ENCODE measurements around the gene FCGBP.

Gene FCGBP

DNA sequence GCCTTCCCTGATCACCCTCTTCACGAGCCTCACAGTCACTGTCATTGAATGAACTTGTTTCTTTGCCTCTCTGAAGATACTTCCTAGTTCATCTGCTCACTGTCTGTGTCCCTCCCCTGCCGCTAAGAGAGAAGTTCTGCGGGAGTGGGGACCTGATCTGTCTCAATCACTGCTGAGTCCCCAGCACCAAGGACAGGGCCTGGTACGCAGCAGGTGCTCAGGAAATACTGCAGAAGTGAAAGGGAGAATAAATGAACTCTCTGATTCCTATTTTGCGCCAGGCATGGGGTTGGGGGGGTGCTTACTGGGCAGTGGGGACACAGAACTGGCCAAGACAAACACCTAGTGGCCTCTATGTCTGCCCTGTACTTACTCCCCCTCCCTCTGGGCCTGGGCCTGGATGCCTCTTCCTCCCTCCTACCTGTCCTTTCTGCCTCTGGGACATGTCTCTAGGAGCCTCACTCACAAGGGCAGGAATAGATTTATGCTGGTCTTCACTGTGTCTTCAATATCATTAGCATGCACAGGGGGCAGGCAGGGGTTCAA lies 17.5 kb downstream of the FCGBP start:
- Histone ChIP-seq H3K4me3 (replicated peaks; ENCODE audit: low read depth, low read length) (no peak overlapping the region), H3K27me3 (replicated peaks; ENCODE audit: control insufficient read depth, insufficient read depth, low read length) (no peaks in the 10 kb centered on the region), H3K36me3 (ENCODE audit: control insufficient read depth, insufficient read depth, low read length) (no peaks in the 10 kb centered on the region)
- no peak for DNase-seq (ENCODE audit: extremely low read depth, insufficient read length)
- TF ChIP-seq, protein P1, sequence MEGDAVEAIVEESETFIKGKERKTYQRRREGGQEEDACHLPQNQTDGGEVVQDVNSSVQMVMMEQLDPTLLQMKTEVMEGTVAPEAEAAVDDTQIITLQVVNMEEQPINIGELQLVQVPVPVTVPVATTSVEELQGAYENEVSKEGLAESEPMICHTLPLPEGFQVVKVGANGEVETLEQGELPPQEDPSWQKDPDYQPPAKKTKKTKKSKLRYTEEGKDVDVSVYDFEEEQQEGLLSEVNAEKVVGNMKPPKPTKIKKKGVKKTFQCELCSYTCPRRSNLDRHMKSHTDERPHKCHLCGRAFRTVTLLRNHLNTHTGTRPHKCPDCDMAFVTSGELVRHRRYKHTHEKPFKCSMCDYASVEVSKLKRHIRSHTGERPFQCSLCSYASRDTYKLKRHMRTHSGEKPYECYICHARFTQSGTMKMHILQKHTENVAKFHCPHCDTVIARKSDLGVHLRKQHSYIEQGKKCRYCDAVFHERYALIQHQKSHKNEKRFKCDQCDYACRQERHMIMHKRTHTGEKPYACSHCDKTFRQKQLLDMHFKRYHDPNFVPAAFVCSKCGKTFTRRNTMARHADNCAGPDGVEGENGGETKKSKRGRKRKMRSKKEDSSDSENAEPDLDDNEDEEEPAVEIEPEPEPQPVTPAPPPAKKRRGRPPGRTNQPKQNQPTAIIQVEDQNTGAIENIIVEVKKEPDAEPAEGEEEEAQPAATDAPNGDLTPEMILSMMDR (IDR thresholded peaks at IDR 0.05; ENCODE audit: insufficient read depth, low read length, poor library complexity, severe bottlenecking), result no peak

DNA sequence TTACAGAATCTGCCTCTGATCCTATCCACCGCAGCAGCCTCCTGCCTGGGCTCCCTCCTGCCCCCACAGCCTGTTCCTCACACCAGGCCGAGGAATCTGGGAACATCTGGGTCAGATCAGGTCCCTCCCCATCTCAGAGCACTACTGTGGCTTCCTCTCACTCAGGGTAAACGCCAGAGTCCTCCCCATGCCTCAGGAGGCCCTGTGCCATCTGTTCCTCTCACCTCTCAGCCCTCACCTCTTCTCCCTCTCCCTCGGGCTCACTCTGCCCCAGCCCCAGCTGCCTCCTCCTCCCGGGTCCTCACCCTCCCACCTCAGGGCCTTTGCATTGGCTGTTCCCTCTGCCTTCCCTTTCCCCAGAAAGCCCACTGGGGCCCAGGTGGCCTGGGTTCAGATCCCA lies 18.2 kb downstream of the FCGBP start:
- TF ChIP-seq, protein P1 (IDR thresholded peaks at IDR 0.05; ENCODE audit: insufficient read depth, low read length, poor library complexity, severe bottlenecking), result no peak
- DNase-seq (ENCODE audit: extremely low read depth, insufficient read length), result no peak
- H3K4me3 ChIP-seq (replicated peaks; ENCODE audit: low read depth, low read length), result no peak overlapping the region
- H3K27me3 ChIP-seq (replicated peaks; ENCODE audit: control insufficient read depth, insufficient read depth, low read length), result no peaks in the 10 kb centered on the region
- H3K36me3 ChIP-seq (ENCODE audit: control insufficient read depth, insufficient read depth, low read length), result no peaks in the 10 kb centered on the region

DNA sequence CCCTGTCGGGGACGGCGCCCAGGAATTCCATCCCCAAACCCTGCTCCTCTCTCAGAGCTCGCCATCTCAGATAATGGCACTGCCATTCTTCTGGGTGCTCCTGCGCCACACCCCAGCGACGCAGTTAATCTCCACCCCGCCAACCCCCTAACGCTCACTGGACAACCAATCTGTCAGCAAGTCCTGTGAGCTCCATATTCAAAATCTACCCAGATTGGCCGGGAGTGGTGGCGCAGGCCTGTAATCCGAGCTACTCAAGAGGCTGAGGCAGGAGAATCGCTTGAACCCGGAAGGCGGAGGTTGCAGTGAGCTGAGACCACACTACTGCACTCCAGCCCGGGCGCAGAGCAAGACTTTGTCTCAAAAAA lies 18.6 kb downstream of the FCGBP start:
- TF ChIP-seq, protein P1 (IDR thresholded peaks at IDR 0.05; ENCODE audit: insufficient read depth, low read length, poor library complexity, severe bottlenecking), result no peak
- H3K27me3 ChIP-seq (replicated peaks; ENCODE audit: control insufficient read depth, insufficient read depth, low read length), result no peaks in the 10 kb centered on the region
- no peak overlapping the region for H3K4me3 ChIP-seq (replicated peaks; ENCODE audit: low read depth, low read length)
- H3K36me3 ChIP-seq (ENCODE audit: control insufficient read depth, insufficient read depth, low read length), result no peaks in the 10 kb centered on the region
- DNase-seq (ENCODE audit: extremely low read depth, insufficient read length), result no peak

DNA sequence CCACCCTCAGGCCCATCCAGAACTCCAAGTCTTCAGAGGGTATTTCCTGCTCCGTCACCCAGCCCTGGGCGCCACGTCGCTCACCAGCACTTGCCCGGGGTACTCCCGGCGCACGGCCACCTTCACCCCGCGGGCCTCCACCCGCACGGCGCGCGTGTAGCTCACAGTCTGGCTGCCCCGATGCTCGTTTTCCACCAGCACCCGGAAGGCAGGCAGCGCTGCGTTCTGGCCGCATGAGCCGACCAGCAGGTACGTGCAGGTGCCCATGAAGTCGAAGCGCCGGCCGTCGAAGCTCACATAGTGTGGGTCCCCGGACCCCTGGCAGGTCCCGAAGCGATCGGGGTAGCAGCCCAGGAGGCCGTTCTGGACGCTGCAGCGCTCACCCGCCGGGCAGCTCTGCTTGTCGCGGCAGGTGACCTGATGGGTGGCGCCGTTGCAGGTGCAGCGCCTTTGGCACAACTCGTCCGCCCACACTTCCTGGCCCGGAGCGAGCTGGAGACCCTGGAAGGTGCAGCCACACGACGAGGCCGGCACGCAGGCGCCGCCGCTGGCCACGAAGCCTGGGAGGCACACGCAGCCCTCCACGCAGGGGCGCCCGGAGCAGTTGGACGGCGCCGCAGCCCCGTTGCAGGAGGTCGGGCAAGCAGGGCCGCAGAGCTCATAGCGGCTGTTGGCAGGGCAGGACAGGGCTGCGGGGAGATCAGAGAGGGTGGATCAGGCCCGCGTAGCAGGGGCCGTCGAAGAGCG lies 19.2 kb downstream of the FCGBP start:
- TF ChIP-seq, protein P1 (IDR thresholded peaks at IDR 0.05; ENCODE audit: insufficient read depth, low read length, poor library complexity, severe bottlenecking), result no peak
- DNase-seq (ENCODE audit: extremely low read depth, insufficient read length), result no peak
- no peak overlapping the region for H3K4me3 ChIP-seq (replicated peaks; ENCODE audit: low read depth, low read length)
- no peaks in the 10 kb centered on the region for H3K27me3 ChIP-seq (replicated peaks; ENCODE audit: control insufficient read depth, insufficient read depth, low read length)
- no peaks in the 10 kb centered on the region for H3K36me3 ChIP-seq (ENCODE audit: control insufficient read depth, insufficient read depth, low read length)

DNA sequence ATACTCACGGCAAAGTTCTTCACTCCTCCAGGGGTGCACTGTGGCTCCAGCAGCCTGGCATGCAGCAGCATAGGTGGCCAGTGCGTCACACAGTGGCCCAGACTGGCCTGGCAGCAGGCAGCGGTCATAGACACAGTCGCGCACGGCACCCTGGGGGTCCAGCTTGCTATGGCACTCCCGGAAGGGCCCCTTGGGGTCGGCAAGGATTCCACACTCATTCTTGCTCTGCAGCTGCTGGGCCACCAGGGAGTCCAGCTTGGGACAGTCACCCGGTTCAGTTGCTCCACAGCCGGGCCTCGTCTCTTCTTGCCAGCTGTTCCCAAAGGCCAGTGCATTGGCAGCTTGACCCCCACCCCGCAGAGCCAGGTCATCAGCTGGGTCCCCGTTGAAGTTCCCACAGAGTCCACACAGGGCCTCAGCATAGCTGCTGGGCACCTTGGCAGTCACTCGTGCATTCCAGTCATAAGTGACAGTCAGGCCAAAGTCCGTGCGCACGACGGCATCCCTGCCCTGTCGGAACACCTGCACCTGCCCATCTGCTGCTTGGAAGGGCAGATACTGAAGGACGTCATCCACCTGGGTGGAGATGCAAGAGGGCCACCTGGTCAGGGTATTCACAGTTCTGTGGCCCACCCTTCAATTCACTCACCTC lies 20.6 kb downstream of the FCGBP start:
- TF ChIP-seq, protein P1 (IDR thresholded peaks at IDR 0.05; ENCODE audit: insufficient read depth, low read length, poor library complexity, severe bottlenecking), result no peak
- DNase-seq (ENCODE audit: extremely low read depth, insufficient read length), result no peak
- Histone ChIP-seq H3K4me3 (replicated peaks; ENCODE audit: low read depth, low read length) (no peak overlapping the region), H3K27me3 (replicated peaks; ENCODE audit: control insufficient read depth, insufficient read depth, low read length) (no peaks in the 10 kb centered on the region), H3K36me3 (ENCODE audit: control insufficient read depth, insufficient read depth, low read length) (no peaks in the 10 kb centered on the region)

All from GM06990 (cell line).